Amniotic stem cell (primary cell): ENCODE results near the gene CCL23.
"Not testable (repeated sequence)": the region's sequence is repeated elsewhere in the genome, so short reads cannot be mapped to it uniquely, and the experiment has no call there.

Experiments
- DNase-seq: peaks from one replicate; lab custom pipeline; 2025; lab: John Stamatoyannopoulos, UW

The CCL23 gene

DNA sequence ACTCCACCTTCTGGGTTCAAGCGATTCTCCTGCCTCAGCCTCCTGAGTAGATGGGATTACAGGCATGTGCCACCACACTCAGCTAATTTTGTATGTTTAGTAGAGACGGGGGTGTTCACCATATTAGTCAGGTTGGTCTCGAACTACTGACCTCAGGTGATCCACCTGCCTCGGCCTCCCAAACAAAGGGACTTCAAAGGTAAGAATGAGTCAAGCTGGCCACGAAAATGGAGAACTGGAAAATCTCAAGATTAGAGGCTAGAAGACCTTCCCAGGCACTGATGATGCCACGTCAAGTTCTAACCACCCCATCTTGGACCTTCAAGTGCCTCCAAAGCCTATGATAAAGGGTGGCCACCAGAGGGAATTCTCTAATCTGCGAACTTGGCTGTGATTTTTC is 15.1 kb downstream of the CCL23 start:
- DNase-seq, result no peak

DNA sequence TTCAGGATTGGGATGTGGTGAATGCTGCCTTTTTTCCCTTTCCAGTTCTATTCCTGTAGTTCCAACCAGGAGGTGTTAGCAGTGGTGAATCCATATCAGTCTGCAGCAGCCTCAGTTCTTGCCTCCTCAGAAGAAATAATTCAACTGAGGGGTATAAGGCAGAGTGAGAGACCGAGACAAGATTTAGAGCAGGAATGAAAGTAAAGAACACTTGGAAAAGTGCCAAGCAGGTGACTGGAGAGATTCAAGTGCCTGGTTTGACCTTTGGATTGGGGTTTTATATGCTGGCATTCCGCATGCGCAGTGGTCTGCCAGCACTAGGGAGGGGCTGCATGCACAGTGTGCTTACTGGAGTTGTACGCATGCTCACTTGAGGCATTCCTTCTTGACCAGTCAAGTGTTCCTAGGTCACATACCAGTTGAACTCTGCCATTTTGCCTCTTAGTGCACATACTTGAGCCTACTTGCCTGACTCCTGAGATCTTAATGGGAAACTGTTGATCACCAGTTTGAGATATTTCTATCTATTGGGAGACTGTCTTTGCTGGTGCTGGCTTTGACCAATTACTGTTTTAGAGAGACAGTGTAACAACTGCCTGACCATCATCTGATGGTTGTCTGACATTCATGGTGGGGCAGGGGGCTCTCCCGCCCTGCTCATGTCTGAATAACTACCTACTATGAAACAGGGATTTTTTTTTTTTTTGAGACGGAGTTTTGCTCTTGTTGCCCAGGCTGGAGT is 15.7 kb downstream of the CCL23 start:
- no peak for DNase-seq

DNA sequence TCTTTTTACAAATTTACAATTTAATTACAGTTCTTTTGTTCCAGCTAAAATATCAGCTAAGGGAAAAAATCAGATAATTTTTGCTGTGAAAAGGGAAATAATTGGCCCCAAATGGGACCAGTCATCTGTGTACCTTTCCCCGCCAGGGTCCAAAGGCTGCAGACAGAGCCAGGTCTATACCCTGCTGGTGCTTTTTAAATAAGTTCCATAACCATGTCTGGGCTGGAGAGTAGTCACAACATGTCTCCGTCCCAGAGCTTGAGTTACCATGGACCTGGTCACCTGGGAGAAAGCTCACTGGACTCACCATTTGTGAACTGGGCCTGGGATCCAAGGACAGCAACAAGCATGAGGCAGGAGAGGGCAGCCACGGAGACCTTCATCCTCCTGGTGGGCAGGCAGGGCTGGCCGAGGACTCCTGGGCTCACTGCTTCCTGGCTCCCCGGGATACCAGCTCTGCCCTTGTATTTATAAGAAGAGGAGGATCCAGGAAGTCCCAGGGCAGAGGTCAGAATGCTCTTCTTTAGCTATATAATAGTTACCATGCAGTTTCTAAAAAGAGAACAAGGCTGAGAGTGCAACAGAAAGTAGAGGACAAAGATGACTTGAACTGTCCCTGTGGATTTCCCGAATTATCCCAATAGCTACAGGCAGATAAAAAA is 16.5 kb downstream of the CCL23 start, which contains the start of gene CCL15:
CCL15 (minus strand) TSS at position 444 of the 662 bp plus-strand sequence; CDS start at position 383, 61 bp downstream.
- no peak for DNase-seq

DNA sequence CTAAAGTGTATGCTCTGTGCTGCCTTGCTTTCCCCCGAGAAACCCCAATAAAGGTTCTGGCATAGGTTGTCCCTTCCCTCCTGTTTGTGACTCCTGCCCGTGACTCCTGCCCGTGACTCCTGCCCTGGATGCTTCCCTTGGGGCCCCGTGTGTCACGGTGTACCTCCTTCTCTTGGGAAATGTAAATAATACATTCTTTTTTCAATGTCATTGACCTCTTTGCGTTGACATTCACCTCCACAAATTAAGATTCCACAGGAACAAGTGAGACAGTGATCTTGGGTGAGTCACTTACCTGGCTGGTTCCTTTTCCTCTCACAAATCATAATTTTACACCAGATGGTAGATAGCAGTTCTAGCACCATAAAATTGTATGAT is 17.1 kb downstream of the CCL23 start:
- DNase-seq, result no peak

DNA sequence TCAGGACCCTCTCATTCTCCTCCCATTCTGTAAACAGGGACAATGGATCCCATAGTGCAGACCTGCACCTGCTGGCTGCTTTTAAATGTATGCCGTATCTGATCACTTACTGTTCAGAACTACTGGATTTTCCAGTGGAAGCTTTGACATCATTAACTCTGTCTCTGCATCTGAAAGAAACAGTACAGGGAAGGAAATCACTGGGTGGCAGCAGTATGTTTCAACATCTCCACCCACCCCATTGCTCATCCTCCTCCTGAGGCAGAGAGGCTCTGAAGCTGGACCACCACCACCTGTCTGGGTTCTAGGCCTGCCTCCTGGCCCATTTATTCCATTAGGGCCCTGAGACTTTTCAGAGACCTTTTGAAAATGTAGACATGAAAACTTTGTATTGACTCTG is 19.0 kb downstream of the CCL23 start:
- DNase-seq, result no peak

DNA sequence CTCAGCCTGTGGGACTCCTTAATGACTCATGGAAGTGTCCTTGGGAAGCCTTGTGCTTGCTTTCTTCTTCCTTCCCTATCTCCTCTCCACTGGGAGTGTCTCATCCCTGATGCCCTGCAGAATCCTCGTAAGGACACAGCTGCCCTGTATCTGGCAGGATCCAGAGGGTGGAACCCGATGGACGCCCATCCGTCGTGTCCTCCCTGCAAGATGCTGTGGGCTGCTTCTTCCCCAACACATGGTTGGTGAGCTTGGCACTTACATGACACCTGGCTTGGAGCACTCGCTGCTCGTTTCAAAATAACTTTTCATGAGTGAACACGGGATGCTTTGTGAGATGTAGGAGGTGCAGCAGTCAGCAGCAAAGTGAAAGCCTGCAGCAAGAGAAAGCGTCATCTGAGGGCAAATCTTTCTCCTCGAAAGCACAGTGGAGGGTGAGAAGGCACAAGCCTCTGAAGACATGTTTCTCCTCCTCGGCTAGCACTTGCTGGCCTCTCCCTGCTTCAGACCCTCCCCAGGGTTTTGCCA is 19.7 kb downstream of the CCL23 start:
- no peak for DNase-seq

DNA sequence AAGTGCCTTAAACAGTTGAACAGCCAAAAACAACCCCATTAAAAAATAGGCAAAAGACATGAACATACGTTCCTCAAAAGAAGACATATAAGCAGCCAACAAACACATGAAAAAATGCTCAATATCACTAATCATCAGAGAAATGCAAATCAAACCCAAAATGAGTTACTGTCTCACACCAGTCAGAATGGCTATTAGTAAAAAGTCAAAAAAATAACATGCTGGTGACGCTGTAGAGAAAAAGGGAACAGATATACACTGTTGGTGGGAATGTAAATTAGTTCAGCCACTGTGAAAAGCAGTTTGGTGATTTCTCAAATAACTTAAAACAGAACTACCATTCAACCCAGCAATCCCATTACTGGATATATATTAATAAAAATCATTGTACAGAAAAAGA is 22.4 kb downstream of the CCL23 start:
- DNase-seq, result not testable (repeated sequence)

DNA sequence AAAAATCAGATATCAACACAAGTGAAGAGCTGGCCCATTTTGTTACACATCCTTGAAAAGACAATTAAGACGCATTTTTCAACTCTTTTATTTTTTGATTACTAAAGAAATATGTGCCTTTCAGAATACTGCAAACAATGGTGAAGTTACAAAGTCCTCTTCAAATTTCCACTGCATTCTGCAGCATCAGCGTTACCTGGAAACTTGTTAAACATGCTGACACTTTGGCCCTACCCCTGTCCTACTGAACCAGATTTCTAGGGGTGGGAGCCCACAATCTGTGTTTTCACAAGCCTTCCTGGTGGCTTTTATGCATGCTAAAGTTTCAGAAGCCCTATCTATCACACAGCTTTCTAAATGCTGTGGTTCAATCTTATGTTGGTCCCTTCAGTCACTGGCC is 26.7 kb downstream of the CCL23 start:
- DNase-seq, result no peak

DNA sequence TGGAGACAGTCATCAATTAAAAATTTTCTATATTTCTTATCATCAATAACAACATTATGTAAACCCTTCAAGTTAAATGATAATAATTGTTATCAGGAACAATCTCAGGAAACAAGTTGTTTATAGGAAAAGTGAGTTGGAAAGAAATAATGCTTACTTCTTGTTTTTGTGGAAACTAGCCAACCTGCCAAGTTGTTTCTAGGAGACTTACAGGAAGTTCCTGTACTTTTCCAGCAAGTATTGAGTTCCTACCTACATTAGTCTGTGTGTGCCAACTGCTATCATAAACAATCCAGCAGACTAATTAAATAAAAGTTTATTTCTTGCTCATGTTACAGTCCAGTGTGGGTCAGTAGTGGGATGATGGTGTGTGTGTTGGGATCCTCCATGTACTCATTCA is 29.6 kb downstream of the CCL23 start:
- no peak for DNase-seq

DNA sequence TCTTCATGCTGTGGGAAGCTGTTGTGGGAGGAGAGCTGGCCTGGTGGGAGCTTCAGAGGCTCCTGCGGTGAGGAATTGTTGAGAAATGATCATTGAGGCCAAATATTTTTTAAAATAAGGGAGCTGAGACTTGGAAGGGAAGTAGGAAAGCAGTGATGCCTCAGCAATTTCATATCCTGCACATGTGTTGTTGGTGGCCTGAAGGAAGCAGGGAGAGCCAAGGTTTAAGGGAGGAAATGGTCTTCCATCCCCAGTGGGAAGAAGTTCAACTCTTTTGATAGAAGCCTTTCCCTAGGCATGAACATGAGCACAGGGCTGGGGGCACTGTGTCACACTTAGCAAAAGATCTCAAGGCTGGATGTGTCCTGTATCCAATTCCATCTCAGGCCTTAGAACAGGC is 31.1 kb downstream of the CCL23 start, which contains the start of gene CCL14:
CCL14 (minus strand) TSS at position 87 of the 400 bp plus-strand sequence; CDS start at position 7, 80 bp downstream.
- DNase-seq, result no peak

DNA sequence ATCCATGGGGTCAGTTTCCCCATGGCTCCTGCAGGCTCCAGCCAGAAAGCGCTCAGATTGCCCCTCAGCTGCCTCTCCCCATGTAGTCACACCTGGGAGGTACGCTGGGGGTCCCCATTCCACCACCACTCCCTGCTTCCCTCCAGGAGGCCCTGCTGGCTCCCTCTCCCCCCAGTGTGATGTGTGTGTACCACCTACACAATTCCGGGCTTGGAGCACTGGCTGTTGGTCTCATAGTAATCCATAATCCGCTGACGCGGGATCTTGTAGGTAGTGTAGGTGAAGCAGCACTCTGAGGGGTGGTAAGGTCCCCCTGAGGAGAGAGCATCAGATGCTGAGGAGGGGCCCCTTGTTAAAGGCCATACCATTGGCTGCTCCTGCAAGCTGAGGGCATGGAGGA is 33.6 kb downstream of the CCL23 start:
- no peak for DNase-seq

DNA sequence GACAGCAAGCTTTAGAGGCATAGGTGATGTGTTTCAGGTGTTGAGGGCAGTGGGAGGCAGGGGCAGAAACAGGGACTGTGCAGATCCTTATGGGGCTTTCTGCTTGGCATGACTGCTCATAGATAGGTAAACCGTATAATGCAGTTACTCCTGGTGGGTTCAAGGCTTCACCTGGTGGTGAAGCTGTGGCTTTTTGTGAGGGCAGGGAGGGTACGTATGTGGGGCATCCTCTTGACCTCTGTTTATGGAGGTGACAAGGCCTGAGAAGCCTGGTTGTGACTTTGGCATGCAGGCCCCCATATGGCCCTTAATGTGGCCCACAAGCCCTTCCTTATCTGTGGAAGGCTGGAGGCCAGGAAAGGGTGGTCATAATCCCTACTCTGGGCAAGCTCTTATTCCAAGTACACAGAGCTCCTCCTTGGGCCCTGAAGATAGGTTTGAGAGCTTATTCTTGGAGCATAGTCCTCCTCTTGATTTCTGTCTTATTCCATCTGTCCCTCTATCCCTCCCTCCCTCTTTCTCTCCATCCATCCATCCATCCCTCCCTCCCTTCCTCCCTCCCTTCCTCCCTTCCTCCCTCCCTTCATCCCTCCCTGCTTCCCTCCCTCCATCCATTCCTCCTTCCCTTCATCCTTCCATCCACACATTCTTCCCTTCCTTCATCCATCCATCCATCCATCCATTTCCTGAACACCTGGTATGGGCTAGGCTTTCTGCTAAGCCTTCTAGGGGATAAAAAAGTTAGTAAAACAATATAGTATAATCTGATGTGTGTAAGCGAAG is 35.2 kb downstream of the CCL23 start:
- DNase-seq, result no peak

DNA sequence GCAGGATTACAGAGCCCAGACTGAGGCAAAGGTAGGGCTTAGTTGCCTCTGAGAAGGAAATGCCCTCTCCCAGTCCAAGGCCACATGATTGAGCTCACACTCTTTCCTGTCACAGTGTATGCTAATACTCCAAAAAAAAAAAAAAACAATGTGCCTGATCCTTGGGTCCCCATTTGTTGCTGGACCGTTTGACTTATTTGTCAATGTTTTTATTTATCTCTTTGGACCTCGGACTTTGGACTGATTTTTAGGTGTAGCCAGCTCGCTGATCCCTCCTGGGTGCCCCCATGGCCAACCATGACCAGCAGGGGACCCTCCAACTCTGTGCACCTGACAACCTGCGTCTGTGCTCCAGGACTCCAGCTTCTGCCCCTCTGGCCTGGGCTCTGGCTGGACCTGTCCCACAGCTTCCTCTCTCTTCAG is 35.9 kb downstream of the CCL23 start:
- no peak for DNase-seq

DNA sequence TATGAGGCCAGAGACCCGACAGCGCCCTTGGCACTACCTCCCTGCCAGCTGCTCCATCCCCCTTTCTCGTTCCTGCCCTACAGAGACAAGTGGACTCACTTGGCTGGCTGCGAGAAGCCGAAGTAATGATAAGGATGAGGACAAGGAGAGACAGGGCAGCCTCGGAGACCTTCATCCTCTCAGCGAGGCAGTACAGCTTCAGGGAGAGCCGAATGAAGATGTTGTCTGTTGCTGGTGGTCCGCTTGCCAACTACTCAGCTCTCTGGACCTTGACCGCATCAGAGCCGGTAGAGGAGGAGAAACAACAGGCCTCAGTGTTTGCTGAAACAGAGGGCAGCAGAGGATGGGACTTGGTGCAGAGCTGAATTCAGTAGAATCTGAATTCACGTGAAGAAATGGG is 36.5 kb downstream of the CCL23 start, which contains the start of gene CCL16:
CCL16 (minus strand) TSS at position 252 of the 400 bp plus-strand sequence; CDS start at position 175, 77 bp downstream.
- DNase-seq, result no peak

DNA sequence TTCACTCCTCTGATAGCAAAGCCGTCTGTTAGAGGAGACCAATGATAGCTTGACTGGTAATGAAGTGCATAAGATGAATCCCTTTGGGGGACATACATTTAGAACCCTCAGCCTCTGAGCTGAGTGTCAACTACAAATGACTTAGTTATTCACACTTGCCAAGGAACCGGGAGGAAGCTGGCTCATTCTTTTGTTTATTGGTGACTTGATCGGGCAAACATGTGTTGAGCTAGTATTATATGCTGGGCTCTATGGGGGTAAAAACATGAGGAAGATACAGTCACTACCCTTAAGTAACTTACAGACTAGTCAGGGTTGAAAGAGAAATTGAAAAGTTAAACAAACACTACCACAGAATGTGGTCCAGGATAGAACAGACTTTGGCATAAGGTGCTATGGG is 39.4 kb downstream of the CCL23 start:
- DNase-seq, result no peak

DNA sequence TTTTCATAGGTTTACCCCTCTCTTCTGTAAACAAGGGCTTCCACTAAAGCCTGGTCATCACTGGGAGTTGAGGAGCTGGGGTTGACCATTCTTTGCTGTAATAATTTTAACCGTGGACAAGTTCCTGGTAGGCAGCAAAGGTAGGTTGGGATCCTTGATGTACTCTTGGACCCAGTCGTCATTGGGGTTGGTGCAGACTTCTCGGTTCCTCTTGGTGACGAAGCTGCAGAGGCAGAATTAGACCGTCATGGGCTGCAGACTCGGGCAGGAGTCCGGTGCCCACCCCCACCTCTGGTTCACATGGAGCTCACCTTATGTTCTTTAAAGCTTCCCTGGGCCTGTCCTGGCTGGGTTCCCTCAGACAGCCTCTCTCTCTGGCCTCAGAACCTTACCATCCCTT is 40.3 kb downstream of the CCL23 start:
- DNase-seq, result no peak

DNA sequence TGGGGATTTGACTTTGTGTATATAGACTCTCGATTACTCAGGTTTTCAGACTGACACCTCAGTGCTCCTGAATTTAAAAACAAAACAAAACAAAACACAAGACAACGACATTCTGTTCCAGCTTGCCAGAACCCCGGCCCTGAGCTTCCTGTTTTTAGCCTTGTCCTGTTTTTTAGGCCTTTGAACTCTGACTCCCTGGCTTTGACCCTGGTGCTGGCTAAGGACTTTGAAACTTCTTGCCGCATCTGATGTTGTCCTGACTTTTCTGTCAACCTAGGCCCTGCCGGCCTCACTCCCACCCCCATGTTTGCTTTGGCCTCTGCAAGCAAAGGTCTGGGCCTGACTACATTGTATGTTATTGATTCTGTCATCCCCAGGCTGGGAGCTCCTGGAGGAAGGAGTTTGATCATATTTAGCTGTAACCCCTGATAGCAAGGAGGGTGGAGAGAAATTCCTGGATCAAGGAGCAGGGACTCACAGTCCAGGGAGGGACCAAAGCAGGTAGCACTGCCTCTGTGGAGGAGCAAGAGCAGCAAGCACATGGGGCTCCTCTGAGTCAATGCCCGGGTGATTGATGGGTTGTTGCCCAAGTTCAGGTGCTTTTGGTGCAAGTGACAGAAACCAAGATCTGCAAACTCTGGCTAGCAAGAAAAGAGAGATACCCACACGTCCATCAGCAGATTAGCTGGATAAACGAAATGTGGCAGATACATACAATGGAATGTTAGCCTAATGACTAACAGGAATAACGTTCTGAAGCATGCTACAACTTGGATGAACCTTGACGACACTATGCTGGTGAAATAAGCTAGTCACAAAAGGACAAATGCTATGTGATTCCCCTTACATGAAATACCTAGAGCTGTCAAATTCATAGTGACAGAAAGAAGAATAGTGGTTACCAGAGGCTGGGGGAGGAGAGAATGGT is 44.2 kb downstream of the CCL23 start:
- no peak for DNase-seq

DNA sequence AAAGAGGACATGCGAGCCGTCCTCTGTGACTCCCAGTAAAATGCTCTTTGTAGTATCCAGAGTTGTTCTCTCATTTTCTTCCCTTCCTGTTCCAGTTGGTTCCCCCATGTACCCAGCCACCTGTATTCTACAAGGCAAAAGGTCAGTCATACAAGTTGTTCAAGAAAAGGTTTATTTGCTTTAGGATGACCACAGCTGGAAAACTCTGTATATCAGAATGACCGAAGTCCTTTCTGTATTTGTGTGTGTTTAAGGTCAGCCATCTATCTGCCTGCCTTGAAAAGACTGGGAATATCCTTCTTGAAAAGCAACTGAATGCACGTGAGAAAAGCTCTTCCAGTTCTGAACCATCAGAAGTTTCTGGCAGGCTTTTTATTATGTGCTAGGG is 44.8 kb downstream of the CCL23 start:
- no peak for DNase-seq

DNA sequence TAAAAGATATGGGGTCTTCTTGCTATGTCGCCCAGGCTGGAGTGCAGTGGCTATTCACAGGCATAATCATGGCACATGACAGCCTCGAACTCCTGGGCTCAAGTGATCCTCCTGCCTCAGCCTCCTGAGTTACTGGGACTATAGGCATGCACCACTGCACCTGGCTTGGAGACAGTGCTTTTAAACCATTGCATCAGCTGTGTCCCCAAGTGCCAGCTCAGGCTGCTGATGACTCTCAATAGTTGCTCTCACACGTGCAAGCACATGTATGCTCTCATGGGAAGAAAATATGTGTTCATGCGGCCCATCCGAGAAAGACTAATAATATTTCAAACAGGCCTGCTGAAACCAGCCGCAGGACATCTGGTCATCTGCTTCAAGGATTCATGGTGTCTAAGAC is 45.2 kb downstream of the CCL23 start:
- DNase-seq, result no peak

DNA sequence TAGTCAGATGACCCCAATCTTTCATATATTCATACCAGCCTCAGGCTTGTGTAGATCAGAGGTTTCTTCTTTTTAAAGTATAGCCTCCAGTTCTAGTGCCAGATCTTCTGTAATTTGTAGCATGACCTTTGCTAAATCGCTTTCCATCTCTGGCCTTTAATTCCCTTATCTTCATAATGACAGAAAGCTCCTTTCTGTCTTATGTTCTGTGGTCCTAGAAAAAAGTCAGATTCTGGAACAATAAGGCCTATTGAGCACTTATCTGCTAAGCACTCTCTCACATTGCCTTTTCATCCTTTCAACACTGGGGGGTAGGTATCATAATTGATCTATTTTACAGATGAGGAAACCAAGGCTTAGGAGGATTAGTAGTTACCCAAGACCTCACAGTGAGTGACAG is 45.7 kb downstream of the CCL23 start:
- no peak for DNase-seq
